Right forelimb (tissue), 1 donor: ENCODE results near the gene PORCN.
"Not testable (repeated sequence)": the region's sequence is repeated elsewhere in the genome, so short reads cannot be mapped to it uniquely, and the experiment has no call there.

Experiments used
- DNase-seq: peaks from one replicate; pipeline ENCODE4 v3.0.0-alpha.2; 2018

PORCN gene

GRCh38 chrX:48514126-48514806 is 5.5 kb downstream of the PORCN start:
- no peak for DNase-seq

GRCh38 chrX:48514868-48515460 is 6.2 kb downstream of the PORCN start:
- no peak for DNase-seq

GRCh38 chrX:48515842-48516241 is 7.0 kb downstream of the PORCN start:
- DNase-seq: no peak

- DNase-seq: no peak
These were observed 7.5 kb downstream of the PORCN start for GRCh38 chrX:48516285-48516684.

- no peak for DNase-seq
These were observed 8.2 kb downstream of the PORCN start for GRCh38 chrX:48516987-48517386.

- DNase-seq: not testable (repeated sequence)
These were observed 10.7 kb downstream of the PORCN start for GRCh38 chrX:48519481-48519880.

GRCh38 chrX:48520455-48520854 is 11.7 kb downstream of the PORCN start:
- no peak for DNase-seq

- DNase-seq: no peak
These were observed 12.2 kb downstream of the PORCN start for GRCh38 chrX:48520976-48521352.

- peak; percentile 86 for DNase-seq
These were observed 12.8 kb downstream of the PORCN start, which contains the start of gene EBP for GRCh38 chrX:48521353-48522243. Gene EBP (plus strand): TSS chrX:48521808. CDS start chrX:48523772, 1,964 bp downstream.

- no peak for DNase-seq
These were observed 13.5 kb downstream of the PORCN start for GRCh38 chrX:48522291-48522690.

GRCh38 chrX:48523682-48524081 is 14.9 kb downstream of the PORCN start:
- no peak for DNase-seq

GRCh38 chrX:48525853-48526252 is 17.1 kb downstream of the PORCN start:
- not testable (repeated sequence) for DNase-seq

GRCh38 chrX:48530736-48531135 is 21.9 kb downstream of the PORCN start:
- DNase-seq: no peak

- DNase-seq: no peak
These were observed 22.7 kb downstream of the PORCN start for GRCh38 chrX:48531358-48531959.

- no peak for DNase-seq
These were observed 23.4 kb downstream of the PORCN start for GRCh38 chrX:48532161-48532560.

GRCh38 chrX:48533165-48533564 is 24.4 kb downstream of the PORCN start:
- DNase-seq: no peak

GRCh38 chrX:48538641-48539344 is 30.0 kb downstream of the PORCN start:
- DNase-seq: no peak

- peak; percentile 94 for DNase-seq
These were observed 30.7 kb downstream of the PORCN start, which contains the start of gene TBC1D25 for GRCh38 chrX:48539345-48540027. Gene TBC1D25 (plus strand): TSS chrX:48539714. CDS start chrX:48539798, 84 bp downstream.

GRCh38 chrX:48540028-48540375 is 31.2 kb downstream of the PORCN start:
- no peak for DNase-seq

- DNase-seq: no peak
These were observed 31.7 kb downstream of the PORCN start for GRCh38 chrX:48540480-48540879.

GRCh38 chrX:48541140-48541814 is 32.5 kb downstream of the PORCN start:
- no peak for DNase-seq
